Endothelial cell of hepatic sinusoid (primary cell): ENCODE data around the gene FBXW7.

Experiments
- in situ Hi-C: cut with HindIII; loops from 2 replicates; pipeline ENCODE4 v1.10.0; 2017; ENCODE audit warnings: low sequenced_read_pairs

The FBXW7 gene

DNA sequence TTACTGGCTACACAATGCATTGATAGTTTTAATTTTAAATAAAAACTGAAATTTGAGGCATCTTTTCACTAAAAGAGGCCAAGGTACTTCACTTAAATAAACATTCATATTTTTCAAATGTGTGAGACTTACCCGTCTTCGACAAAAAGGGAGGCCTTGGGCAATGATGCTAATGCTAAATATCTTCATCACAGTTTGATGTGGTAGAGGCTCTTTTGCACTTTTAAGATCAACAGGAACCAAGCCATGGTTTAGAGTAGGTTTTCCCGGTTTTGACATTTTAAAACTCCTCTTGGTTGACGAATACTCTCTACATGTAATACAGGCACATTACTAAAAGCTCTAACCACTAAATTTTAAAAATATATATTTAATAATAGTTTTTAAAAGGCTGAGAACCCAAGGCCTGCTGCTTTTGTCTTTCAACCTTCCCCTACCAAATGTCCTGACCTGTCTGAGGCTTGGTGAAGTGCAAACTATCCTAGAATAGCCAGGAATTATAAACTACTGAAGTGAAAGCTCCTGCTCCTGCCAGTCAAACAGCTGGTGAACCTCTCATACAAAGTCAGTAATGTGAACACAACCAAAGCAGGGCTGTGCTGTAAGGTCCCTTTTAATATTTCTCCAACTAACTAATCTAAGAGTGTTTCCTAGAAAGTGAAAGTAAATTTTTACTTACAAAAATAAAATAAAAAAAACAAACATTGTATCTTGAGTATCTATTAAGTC lies 153.7 kb downstream of the FBXW7 start:
- in situ Hi-C loops: no loop called here

DNA sequence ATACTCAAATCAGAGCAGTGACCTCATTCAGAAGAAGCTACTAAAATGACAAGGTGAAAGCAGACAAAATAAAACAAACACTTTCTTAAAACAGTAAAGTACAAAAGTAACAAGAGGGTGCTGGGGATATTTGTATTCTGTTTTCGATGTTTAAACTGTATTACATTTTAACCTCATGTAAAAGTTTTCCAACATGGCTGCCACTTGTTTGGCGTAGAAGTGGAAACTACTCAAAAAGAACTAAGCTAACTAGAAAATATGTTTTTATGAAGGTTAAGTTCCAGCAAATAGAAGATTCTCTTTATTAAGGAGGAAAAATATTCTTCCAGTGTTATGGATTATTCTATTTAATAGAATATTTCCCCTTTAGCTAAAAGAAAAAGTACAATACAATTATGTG lies 155.0 kb downstream of the FBXW7 start:
- in situ Hi-C loops: no loop called here

DNA sequence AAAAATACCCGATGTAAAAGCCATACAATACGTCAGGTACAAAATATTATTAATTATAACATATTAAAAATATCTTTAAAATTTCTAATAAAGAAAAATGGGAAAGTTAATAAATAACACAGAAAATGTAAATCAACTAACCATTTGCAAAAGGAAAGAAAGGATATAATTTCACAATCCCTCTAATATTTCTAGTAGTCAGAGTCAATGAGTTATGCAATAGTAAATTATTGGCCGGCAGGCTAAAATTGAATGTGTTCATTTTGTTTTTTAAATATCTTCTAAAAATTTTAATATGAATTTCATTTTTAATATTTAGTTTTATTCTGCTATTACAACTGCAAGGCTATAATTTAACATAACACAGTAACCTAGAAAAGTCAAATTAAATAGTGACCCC lies 155.7 kb downstream of the FBXW7 start:
- in situ Hi-C loops: no loop called here

- in situ Hi-C loops: no loop called here
These were observed 161.1 kb downstream of the FBXW7 start for GRCh38 chr4:152374606-152375285.

DNA sequence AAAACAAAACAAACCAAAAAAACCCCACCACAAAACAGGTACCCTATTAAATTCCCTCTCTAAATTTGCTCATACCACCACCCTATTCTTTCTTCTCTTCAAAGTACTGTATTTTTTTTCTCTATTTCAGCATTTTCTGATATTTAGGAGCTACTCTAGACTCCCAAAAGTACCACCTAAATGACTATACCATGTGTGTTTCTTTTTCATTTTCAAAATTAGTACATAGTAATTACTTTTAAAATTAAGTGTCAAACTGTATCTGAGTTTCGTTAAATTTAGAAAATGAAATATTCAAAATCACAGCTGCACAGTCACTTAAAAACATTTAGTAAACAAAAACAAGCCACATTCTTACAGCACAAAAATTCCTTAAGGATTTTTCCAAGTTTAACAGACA lies 161.7 kb downstream of the FBXW7 start:
- in situ Hi-C loops: no loop called here

DNA sequence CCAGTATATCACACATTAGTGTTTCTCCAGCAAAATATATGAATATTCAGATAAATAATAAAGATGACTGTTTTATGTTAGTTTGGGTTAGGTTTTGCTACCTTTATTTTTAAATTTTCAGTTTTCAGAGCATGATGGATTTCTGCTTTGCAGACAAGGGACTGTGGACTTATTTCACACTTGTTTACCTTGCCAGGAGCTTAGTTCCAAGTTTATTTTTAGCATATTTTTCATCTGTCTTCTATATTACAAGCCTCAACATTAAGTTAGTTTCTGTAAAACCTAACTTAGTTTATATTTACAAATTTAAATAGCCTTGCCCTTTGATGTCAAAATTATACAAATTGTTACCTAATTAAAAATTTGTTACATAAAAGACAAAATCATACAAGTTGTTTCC lies 163.4 kb downstream of the FBXW7 start:
- in situ Hi-C loops: no loop called here

GRCh38 chr4:152369902-152370295 lies 166.0 kb downstream of the FBXW7 start:
- in situ Hi-C loops: no loop called here

DNA sequence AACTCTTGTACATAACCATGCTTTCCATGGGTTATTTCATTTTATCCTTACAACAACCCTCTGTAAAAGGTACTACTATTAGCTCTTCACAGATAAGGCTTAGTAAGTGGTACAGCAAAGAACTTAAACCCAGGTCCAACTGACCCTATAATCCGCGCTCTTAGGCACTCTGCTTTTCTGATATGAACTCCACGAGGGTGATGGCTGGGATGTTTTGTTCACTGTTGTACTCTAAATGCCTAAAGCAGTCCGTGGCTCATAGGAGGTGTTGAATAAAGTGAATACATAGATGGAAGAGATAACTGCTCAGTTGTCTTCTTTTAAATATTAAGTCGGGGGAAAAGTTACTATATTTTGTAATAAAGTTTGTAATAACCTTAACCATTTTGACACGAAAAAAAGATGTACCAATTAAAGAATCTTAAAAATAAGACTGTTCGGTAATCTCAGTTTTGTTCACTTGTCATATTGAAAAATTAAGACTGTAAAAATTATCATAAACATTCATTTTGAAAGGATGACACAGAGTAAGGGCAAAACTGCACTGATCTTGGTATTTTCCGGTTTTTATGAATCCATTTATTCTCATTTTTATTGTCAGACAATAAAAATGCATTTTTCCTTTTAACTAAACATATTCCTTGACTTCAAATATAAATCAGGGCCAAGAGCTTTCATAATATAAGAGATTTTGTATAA lies 166.5 kb downstream of the FBXW7 start:
- in situ Hi-C loops: no loop called here

GRCh38 chr4:152368001-152368400 lies 167.9 kb downstream of the FBXW7 start:
- in situ Hi-C loops: no loop called here

- in situ Hi-C loops: no loop called here
These were observed 171.0 kb downstream of the FBXW7 start for GRCh38 chr4:152364883-152365282.

DNA sequence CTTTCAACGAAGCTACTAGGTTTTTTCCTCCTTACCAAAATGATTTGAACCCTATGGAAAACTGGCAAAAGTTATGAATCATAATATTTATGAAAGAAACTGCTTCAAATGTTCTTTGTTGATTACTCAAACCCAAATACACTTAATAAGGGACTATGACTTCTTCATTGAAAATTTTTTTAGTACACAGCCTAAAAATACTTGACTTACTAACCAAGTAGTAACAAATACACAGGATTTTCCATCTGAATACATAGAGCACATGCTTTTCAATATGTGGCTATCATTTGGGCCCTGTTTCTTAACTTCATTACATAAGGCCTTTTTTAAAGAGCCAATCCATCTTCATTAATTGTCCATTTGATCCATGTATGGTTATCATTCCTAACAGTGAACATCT lies 171.5 kb downstream of the FBXW7 start:
- in situ Hi-C loops: no loop called here

DNA sequence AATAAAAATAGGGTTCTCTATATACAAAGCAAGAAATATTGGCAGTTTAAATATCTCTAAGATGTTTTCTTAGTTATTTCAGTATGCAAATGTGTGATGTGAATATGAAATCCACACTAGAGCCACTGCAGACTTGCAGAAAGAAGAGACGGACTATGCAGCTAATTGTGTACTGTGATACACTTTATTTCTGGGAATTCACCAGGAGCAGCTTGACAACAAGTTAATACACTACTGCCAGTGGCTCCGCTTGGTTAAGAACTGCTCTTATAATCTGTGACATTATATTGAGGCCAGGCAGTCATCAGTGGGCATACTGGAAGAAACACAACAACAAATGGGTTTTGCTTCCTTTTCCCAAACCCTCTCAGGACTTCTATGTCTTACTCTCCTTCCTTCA lies 172.0 kb downstream of the FBXW7 start:
- in situ Hi-C loops: no loop called here

GRCh38 chr4:152363086-152363485 lies 172.8 kb downstream of the FBXW7 start:
- in situ Hi-C loops: no loop called here

- in situ Hi-C loops: no loop called here
These were observed 175.9 kb downstream of the FBXW7 start for GRCh38 chr4:152360045-152360410.

DNA sequence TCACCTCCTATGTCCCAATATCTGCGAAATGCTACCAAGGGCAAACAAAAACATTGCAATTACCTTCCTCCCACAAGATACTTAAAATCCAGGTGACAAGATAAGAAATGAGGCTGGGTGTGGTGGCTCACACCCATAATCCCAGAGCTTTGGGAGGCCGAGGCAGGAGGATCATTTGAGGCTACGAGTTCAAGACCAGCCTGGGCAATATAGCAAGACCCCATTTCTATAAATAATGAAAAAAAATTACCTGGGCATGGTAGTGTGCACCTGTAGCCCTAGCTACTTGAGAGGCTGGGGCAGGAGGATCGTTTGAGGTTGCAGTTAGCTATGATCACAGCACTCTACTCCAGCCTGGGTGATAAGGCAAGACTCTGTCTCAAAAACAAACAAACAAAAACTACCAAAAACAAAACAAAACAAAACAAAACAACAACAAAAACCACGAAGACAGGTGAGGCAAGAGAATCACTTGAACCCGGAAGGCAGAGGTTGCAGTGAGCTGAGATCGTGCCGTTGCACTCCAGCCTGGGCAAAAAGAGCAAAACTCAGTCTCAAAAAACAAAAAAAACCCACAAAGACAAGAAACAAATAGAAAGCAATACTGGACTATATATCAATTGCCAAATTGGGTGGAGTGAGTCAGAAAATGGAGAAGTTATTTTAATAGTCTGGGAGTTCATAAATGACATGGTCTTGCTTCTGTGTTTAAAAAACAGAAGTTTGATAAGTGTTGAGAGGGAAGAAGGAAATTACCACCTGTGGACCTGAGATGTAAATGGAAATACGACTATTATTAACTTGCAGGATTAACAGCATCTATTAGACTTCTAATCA lies 176.5 kb downstream of the FBXW7 start:
- in situ Hi-C loops: no loop called here

- in situ Hi-C loops: no loop called here
These were observed 178.7 kb downstream of the FBXW7 start for GRCh38 chr4:152357206-152357605.

DNA sequence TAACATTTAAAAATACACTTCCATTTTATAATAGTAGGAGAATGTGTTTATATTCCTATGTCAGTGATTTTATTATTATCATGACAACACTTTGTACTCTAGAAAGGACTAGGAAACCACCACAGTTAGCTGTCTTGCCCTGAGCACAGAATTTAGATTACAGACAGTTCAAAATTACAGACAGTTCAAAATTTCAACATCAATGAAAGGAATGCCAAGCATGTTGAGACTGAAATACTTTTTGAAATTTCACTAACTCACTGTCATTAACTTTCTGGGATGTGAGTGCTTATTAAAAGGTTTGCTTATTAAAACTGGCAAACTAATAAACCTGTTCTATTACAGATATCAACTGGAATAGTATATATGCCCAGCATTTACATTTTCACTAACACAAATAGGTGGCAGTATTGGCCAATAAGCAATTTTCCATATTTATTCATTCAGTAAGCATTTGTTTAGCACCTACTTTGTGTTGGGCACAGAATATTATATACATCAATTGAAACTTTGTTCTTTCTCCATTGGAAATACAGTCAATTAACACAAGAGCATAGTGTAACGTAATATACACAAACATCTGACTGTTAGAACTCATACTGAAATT lies 179.4 kb downstream of the FBXW7 start:
- in situ Hi-C loops: no loop called here

- in situ Hi-C loops: no loop called here
These were observed 183.2 kb downstream of the FBXW7 start for GRCh38 chr4:152352622-152353116.

GRCh38 chr4:152352215-152352614 lies 183.7 kb downstream of the FBXW7 start:
- in situ Hi-C loops: no loop called here

GRCh38 chr4:152351080-152351479 lies 184.8 kb downstream of the FBXW7 start:
- in situ Hi-C loops: no loop called here

GRCh38 chr4:152348670-152349069 lies 187.2 kb downstream of the FBXW7 start:
- in situ Hi-C loops: no loop called here
